Endothelial cell of umbilical vein (primary cell): Measurements from ENCODE around the gene VSX1.

Experiments used
- CTCF ChIP-seq, 2 donors: IDR thresholded peaks; 1 replicate in 1 of 2; 2 replicates in 1 of 2; pipeline ENCODE4 v1.5.1; 2011; ENCODE audit warnings: low read length in 2 of 2, mild to moderate bottlenecking in 2 of 2, moderate library complexity in 2 of 2, control low read depth in 1 of 2, inconsistent platforms in 1 of 2, low read depth in 1 of 2; ENCODE audit not compliant: insufficient read depth in 1 of 2; ENCODE audit errors: extremely low read depth in 1 of 2
- JUN ChIP-seq: IDR thresholded peaks from 2 replicates; pipeline ENCODE4 v1.6.1; 2011; ENCODE audit warnings: borderline replicate concordance, low read depth; ENCODE audit not compliant: insufficient read length, insufficient read depth
- MAX ChIP-seq: IDR thresholded peaks from 2 replicates; pipeline ENCODE4 v1.6.1; 2011; ENCODE audit not compliant: insufficient read depth, insufficient read length
- POLR2A ChIP-seq: IDR thresholded peaks from 2 replicates; pipeline ENCODE4 v1.6.1; 2012; ENCODE audit warnings: low read depth, mild to moderate bottlenecking, control low read depth, low read length
- POLR2AphosphoS5 ChIP-seq: IDR thresholded peaks from 2 replicates; pipeline ENCODE4 v1.6.1; 2012; ENCODE audit warnings: low read depth, mild to moderate bottlenecking, control low read depth, low read length, moderate library complexity; ENCODE audit not compliant: insufficient read depth

- TF ChIP-seq JUN (no peak), CTCF (IDR thresholded peaks at IDR 0.05; ENCODE audit: extremely low read depth in 1 of 2, insufficient read depth in 1 of 2, low read depth in 1 of 2, low read length in 2 of 2) (no peak), MAX (no peak), POLR2AphosphoS5 (no peak), POLR2A (no peak)
Observed at GRCh38 chr20:25046181-25046641, 35.7 kb downstream of the VSX1 start.
